ENCODE measurements around the gene TSPAN33.

Gene TSPAN33

DNA sequence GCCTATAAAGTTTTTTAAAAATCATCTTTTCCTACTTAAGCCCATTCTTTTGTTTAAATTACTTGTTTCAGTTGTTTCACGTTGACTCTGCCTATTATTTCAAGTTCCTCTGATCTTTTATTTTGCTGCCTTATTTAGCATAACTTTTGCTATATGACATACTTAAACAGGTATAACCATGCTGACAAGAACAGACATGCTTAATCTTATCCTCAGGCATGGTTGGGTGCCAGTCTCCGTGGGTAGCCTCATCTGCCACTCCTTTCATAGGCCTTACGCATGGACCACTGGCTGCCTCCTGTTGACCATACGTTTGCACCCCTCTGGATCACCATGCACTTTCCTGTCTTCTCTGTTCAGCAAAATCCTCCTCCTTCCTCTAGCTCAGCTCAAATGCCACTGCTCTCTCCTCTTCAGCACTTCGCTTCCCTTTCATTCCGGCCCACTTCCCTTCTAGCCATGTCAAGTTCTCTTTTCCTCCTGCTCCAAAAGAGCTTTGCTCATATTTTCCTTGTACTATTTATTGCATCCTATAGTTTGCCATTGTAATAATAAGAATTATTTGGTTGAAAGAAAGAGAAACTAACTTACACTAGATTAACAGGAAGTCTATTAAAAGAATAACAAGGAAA is 10.0 kb upstream of the TSPAN33 start:
- FAIRE-seq = no peak

DNA sequence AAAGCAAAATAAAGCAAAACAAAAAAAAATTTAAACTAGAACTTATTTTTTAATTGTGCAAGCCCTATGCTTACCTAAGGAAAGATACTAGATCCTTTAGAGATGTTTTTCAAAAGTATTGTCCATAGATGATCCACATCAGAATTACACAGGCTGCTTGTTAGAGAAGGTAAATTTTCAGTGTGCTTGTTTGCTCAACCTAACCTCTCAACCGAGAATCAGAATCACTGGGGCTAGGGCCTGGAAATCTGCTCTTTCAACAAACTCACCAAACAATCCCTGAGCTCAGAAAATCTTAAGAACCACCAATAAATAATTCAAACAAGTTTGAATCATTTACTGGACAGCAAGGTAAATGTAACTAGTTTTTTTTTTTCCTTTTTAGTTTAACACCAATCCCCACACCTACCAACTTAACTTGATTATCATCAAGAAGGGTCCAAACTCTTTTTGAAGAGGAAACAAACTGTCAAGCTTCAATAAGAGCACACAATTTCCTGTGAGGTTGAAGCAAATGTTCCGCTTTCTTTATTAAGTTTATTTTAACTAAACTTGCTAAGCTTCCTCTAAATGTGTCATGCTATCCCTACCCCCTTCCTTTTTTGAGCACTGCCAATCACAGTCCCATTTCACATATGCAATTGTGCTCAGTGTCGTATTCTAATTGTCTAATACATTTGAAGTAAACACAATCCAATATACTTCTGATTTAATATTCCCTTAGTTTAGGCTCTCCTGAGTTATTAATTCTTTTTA is 7.4 kb upstream of the TSPAN33 start:
- FAIRE-seq = no peak

More for the DNA sequence above, 10.0 kb upstream of the TSPAN33 start:
- no peak for DNase-seq (ENCODE audit: low spot score)

GRCh38 chr7:129143724-129144094 is 798 bp upstream of the TSPAN33 start:
- no peak for DNase-seq (ENCODE audit: low spot score)
- no peak for FAIRE-seq

More for the DNA sequence above, 7.4 kb upstream of the TSPAN33 start:
- no peak for DNase-seq (ENCODE audit: low spot score)

- no peak for DNase-seq (ENCODE audit: low spot score)
- FAIRE-seq = no peak
These were observed 544 bp downstream of the TSPAN33 start for GRCh38 chr7:129144834-129145668.

DNA sequence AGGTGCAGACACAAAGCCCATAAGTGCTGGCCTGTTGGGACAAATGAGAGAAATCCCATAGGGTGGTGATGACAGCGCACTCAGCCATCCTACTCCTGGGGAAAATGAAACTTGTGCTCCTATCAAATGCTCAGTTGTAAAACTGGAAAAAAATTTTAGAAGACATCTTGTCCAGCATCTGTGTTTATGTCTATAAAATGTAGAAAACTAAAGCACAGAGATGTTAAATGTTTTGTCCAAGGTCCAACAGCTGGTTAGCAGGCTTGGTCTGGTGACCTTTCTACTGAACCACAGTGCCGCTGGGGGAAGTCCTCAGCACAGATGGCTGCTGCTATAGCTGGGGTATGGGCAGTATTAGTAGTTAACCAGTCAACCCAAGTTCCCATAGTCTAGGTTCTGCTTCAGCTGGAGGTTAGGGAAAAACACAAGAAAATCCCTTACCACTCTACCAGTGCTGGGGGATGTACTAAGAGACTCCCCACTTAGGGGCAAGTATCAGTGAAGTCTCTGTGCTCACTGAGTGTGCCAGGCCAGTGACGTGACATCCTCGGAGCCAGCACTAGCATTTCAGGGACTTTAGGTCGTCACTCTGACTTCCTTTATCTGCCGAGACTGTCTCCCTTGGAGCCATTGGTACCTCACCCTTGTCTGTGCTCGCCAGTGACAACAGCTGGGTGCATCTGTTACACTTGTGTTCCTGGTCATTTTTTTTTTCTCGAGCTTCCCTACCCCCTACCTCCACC is 1.9 kb downstream of the TSPAN33 start:
- no peak for FAIRE-seq
- no peak for DNase-seq (ENCODE audit: low spot score)

- no peak for FAIRE-seq
- no peak for DNase-seq (ENCODE audit: low spot score)
These were observed 3.2 kb downstream of the TSPAN33 start for GRCh38 chr7:129147731-129148130.

DNA sequence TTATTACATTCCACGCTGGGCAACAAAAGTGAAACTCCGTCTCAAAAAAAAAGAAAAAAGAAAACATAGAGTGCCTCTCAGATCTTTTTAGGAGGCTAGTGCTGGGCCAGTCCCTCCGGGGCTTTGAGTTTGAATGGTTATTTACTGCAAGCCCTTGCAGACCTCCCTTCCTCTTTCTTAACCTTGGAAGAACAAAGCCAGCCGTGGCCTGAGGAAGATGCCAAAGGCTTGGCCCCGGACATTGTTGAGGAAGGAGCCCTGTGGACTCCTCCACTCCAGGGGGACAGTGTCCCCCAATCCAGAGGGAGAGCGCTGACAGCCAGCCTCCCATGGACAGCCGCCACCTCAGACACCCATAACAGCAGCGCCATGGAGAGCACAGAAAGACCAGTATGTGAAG is 5.0 kb downstream of the TSPAN33 start:
- no peak for DNase-seq (ENCODE audit: low spot score)
- no peak for FAIRE-seq

GRCh38 chr7:129150199-129150996 is 5.9 kb downstream of the TSPAN33 start:
- no peak for DNase-seq (ENCODE audit: low spot score)
- FAIRE-seq = no peak

- no peak for FAIRE-seq
- no peak for DNase-seq (ENCODE audit: low spot score)
These were observed 13.1 kb downstream of the TSPAN33 start for GRCh38 chr7:129157651-129158050.

DNA sequence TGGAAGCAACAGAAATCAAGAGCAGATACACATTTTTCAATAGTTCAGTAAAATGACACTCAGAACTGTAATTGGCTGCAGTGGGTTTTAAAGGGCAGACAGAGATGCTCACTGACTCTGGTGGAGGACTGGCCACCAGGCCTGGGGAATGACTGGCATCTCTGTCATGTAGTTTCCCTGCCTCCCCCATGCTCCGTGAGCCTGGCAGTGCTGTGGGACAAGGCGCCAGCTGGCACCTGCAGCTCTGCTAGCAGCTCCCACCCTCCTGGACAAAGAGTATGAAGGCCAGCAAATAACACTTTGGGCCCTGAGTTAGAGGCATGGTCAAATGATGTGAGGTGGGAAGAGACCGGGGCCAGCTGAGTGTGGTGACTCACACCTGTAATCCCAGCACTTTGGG is 15.0 kb downstream of the TSPAN33 start:
- DNase-seq (ENCODE audit: low spot score) (no peak), FAIRE-seq (no peak)

DNA sequence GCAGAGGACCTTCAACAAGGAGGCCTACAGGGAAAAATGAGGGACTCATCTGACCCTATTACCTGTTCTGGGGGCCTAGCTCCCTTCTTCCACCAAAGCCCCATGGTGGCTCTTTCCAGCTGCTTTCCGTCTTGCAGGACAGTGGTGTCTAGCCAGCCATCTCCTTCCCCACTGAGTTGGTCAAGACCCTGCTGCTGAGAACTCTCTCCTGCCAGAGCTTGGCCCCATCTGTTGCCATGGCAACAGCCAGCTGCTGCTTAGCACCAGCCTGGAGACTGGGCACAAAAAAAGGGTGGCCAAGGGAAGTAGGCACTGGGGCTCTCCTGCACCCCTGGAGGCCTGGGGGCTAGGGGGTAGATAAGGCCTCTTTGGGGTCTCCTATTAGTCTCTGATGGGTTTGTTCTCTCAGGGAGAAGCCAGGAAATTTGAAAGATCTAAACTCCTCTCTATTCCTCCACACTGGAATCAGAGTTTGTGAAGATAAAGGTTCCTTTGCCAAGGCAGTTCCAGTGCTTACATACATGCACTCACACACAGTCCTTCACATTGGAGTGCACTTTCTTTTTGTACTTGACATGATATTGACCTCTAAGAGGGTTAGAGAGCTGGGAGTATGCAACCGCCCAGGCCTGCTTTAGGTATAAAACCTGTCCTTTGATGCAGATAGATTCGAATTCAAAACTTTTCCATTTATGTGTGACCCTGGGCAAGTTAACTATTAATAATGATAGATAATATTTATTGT is 15.8 kb downstream of the TSPAN33 start:
- FAIRE-seq (no peak), DNase-seq (ENCODE audit: low spot score) (no peak)

DNA sequence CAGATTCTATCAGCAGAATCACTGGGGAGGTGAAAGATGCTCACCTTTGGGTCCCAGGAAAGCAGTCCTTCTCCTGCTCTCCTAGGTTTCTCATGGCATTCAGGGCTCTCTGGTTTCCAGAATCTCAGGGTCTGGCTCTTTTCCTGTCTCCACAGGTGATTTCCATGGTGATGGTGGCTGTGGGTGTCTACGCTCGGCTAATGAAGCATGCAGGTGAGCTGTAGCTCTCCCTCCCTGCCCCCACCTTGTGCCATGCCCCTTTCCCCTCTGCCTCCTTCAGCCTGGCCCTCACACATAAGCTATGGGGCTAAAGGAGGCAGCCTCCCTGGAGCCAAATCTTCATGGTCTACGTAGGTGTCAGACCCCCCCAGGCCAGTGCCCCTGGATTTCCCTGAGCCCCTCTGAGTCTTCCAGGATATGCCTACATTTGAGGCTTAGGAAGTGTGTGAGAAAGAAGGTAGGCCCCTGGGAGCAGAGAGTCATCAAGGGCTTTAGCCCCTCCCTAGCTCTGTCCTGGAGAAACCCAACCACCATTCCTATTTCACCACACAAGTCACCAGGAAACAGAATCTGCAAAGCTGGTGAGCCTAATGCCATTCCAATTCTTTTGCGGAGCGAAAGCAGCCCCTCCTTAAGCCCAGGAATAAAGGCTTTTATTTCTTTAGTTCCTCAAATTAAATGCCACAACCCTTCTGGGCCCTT is 17.2 kb downstream of the TSPAN33 start:
- DNase-seq (ENCODE audit: low spot score) = no peak
- no peak for FAIRE-seq

- DNase-seq (ENCODE audit: low spot score) = no peak
- no peak for FAIRE-seq
These were observed 18.2 kb downstream of the TSPAN33 start for GRCh38 chr7:129162732-129163131.

- DNase-seq (ENCODE audit: low spot score) (peak; percentile 25), FAIRE-seq (no peak)
These were observed 19.5 kb downstream of the TSPAN33 start for GRCh38 chr7:129163875-129164544.

GRCh38 chr7:129166745-129167144 is 22.2 kb downstream of the TSPAN33 start:
- DNase-seq (ENCODE audit: low spot score) = no peak
- no peak for FAIRE-seq

DNA sequence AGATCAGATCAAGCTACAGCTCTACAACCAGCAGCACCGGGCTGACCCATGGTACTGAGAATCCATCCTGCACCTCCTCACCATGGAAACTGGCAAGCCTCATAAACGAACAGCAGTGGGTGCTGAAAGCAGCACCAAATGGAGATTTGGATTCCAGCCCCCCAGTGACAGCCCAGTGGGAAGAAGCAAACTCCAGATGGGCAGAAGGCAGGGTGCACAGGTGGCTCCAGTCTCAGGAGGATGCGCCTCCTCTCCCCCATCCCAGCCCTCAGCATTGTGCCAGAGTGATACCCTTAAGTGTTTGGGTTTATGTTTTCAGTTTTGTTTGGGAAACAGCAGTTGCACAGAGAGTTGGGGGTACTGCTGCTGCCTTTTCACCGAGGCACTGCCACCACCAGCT is 23.3 kb downstream of the TSPAN33 start:
- FAIRE-seq (no peak), DNase-seq (ENCODE audit: low spot score) (no peak)

DNA sequence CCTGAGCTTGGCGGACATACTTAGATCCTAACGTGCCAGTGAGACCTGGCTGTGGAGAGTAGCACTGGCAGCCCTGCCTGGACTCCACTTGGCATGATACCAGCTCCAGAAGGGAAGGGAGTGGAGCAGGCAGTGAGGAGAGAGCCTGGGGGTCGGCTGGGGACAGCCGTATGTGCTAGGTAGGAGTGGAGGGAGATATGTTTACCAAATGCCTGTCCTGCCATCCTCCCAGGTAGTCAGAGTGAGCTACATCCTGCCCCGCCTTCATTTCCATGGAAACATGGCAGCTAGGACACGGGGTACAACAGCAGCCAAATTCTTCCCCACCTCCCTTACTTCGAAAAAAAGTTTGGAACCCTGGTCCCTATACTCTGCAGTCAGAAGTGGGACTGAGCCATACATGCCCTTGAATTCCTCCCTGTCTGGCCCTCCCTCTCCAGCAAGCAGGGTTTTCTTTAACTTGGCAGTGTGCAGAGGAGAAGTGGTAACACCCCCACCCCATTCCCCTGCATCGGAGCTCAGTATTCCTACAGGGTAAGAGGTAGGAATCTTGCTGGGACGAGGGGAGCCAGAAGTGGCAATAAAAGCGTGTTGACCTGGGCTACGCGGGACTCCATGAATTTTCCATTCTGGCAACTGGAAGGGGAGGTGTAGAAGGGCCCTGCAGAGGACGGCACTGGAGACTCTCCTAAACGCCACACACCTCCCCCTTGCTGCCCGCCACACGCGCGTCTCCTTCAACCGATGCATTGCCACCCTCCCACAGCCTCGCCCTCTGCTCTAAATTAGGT is 23.9 kb downstream of the TSPAN33 start:
- DNase-seq (ENCODE audit: low spot score) = no peak
- FAIRE-seq = no peak

DNA sequence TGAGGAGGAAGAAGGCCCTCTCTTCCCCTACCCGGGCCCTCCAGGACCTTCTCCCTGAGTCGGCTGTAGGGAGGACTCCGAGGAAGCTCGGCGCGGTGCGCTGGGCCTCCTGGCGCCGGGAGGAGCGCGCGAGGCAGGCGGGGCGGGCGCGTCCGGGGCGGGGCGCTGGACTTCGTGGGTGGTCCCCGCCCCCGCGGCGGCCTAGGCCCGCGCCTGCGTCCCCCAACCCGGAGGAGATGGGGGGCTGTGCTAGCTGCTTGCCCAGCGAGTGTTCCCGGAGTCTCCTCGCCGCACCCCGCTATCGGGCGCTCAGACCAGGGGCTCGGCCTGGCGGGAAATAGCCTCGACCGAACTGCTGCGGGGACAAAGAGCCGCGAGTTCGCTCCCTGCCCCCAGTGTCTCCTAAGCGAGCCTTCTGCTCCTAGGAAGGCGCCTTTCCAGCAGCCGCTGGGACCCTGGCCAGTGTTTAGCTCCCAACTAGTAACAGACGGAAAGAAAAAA is 24.7 kb downstream of the TSPAN33 start:
- DNase-seq (ENCODE audit: low spot score) = no peak
- FAIRE-seq = no peak
